Measurements from ENCODE around the gene NTPCR. TPM values are rescaled to one million over a fixed set of nuclear protein-coding genes. Genes with fewer than 3 reads are reported as not detected.

NTPCR gene
- total RNA-seq, 3 donors from 2014 or later: 36.5 to 49.9 (median 46.4) TPM

DNA sequence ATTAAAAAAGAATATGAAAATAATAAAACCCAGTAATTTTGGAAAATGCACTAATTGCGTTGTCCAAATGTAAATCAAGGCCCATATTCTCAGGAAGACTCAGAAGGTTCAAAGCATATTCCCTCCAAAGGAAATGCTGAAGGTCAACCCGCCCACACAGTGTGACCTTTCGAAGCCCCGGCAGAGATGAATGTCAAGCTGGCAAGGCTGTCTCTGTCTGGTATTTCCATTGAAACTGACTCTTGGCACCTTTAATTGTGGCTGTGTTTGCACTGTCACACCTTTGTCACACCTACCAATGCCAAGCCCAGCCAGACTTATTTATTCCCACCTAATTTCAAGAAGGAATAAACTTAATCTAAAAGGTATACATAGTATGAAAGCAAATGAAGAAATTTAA lies 82.5 kb downstream of the NTPCR start:
- ATAC-seq (peak; percentile 54), DNase-seq (peak in 1 of 3 donors; percentile 40)
- H3K4me1 ChIP-seq (ENCODE audit: low read depth): no peaks in the 10 kb centered on the region
- TF ChIP-seq, protein P1, sequence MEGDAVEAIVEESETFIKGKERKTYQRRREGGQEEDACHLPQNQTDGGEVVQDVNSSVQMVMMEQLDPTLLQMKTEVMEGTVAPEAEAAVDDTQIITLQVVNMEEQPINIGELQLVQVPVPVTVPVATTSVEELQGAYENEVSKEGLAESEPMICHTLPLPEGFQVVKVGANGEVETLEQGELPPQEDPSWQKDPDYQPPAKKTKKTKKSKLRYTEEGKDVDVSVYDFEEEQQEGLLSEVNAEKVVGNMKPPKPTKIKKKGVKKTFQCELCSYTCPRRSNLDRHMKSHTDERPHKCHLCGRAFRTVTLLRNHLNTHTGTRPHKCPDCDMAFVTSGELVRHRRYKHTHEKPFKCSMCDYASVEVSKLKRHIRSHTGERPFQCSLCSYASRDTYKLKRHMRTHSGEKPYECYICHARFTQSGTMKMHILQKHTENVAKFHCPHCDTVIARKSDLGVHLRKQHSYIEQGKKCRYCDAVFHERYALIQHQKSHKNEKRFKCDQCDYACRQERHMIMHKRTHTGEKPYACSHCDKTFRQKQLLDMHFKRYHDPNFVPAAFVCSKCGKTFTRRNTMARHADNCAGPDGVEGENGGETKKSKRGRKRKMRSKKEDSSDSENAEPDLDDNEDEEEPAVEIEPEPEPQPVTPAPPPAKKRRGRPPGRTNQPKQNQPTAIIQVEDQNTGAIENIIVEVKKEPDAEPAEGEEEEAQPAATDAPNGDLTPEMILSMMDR (IDR thresholded peaks at IDR 0.05): no peak
- H3K9me3 ChIP-seq: no peaks in the 10 kb centered on the region
- no peak overlapping the region for H3K4me3 ChIP-seq
- no peaks in the 10 kb centered on the region for H3K36me3 ChIP-seq (ENCODE audit: low read depth)
- intact Hi-C loops (cut with DNase I, micrococcal nuclease): no loop called here

DNA sequence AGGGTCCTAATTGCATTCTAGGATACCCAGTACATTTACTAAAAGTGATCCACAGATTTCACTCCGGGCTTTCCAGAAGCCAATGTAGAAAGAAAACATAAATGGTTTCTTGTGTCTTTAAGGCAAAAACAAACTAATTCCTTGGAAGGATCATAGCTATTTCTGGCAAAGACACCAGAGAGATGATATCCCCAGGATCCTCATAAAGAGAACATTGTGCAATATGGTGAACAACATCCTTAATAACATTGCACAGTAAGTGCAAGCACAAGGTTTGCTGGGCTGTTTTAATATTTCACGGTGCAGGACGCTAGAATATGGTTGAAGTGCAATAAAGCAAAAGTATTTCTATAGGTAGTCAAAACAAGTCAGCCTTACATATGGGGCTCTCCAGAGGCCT lies 83.0 kb downstream of the NTPCR start:
- Histone ChIP-seq H3K36me3 (ENCODE audit: low read depth) (no peaks in the 10 kb centered on the region), H3K4me1 (ENCODE audit: low read depth) (no peaks in the 10 kb centered on the region), H3K9me3 (no peaks in the 10 kb centered on the region), H3K4me3 (no peak overlapping the region)
- ATAC-seq: no peak
- TF ChIP-seq, protein P1 (IDR thresholded peaks at IDR 0.05): no peak
- DNase-seq: no peak
- intact Hi-C loops (cut with DNase I, micrococcal nuclease): no loop called here

Other genes starting within 250 kb of the NTPCR start
- gene MAP10, start 145.2 kb upstream of the NTPCR start, total RNA-seq: 1 to 10 TPM; 1.6 to 4.3 (median 2.2) TPM

Data from mucosa of descending colon (tissue), 3 donors.